Heart left ventricle (tissue), 16 donors: ENCODE data around the gene DCAF5. TPM values are rescaled to one million over a fixed set of nuclear protein-coding genes. Genes with fewer than 3 reads are reported as not detected.

ENCODE experiments used
- ATAC-seq, 4 donors: fragments of 200-7000 bp; cut with Tn5 transposase; one replicate each; pipeline ENCODE4 v1.9.1; 2020 to 2022; ENCODE audit warnings: moderate library complexity in 4 of 4, mild to moderate bottlenecking in 3 of 4, moderate number of reproducible peaks in 1 of 4
- DNase-seq, 5 donors: peaks; one replicate each; pipeline ENCODE4 v3.0.0-alpha.2; 2020
- H3K27ac ChIP-seq, 12 donors: fragments of 200-600 bp; sonication (generic) in 4 of 12; one replicate each; pipeline versions ENCODE4 v1.5.0 to v1.8.0; 2016 to 2022; ENCODE audit warnings: mild to moderate bottlenecking in 2 of 12
- H3K27me3 ChIP-seq, 9 donors: fragments of 200-600 bp; sonication (generic) in 2 of 9; one replicate each; pipeline versions ENCODE4 v1.5.1 to v1.8.0; 2016 to 2022; ENCODE audit warnings: mild to moderate bottlenecking in 3 of 9
- H3K36me3 ChIP-seq, 9 donors: fragments of 200-600 bp; sonication (generic) in 2 of 9; one replicate each; pipeline versions ENCODE4 v1.5.0 to v1.8.0; 2018 to 2022; ENCODE audit warnings: mild to moderate bottlenecking in 2 of 9
- H3K4me1 ChIP-seq, 12 donors: fragments of 200-600 bp; sonication (generic) in 4 of 12; one replicate each; pipeline versions ENCODE4 v1.5.0 to v1.8.0; 2016 to 2022; ENCODE audit warnings: mild to moderate bottlenecking in 3 of 12
- H3K4me3 ChIP-seq, 12 donors: fragments of 200-600 bp; sonication (generic) in 4 of 12; one replicate each; pipeline versions ENCODE4 v1.5.0 to v1.8.0; 2017 to 2022; ENCODE audit warnings: mild to moderate bottlenecking in 9 of 12, moderate library complexity in 4 of 12
- H3K9me3 ChIP-seq, 12 donors: fragments of 200-600 bp; sonication (generic) in 4 of 12; one replicate each; pipeline versions ENCODE4 v1.5.0 to v1.8.0; 2016 to 2022; ENCODE audit warnings: mild to moderate bottlenecking in 1 of 12
- POLR2A ChIP-seq, 2 donors: fragments of 450-650 bp; IDR thresholded peaks; one replicate each; pipeline ENCODE4 v1.6.1; 2017; ENCODE audit warnings: antibody characterized with exemption in 2 of 2, mild to moderate bottlenecking in 2 of 2, moderate library complexity in 2 of 2
- WGBS, 4 donors: extraction: QIAGEN DNeasy Blood & Tissue Kit in 2 of 4; methylation state at CpG; one replicate each; pipeline versions ENCODE4 v1.1.5 to v1.1.7; 2013 to 2018; 5-methylcytosine and 5-hydroxymethylcytosine counted together
- intact Hi-C, 10 donors: fragments of 100-400 bp; cut with DNase I; formaldehyde crosslinking; loops; one replicate each; pipeline versions ENCODE4 v1.11.1 to v1.14.2; 2022
- polyA plus RNA-seq, 2 donors: library from polyadenylated mRNA; stranded (reverse); fragments of 200-250 nt; gene quantifications; one replicate each; pipeline ENCODE4 v1.2.3, GENCODE V29; 2013
- total RNA-seq, 9 donors: library from RNA; depleted of rRNA in 2 of 9; stranded (reverse); fragments of >200 nt in 2 of 9; fragmentation: NEBNext Ultra II Directional in 3 of 9; extraction: Animal tissue kit (Norgen Biotek cat#: 25700) in 3 of 9; gene quantifications; one replicate each; pipeline versions ENCODE4 v1.1.0 to v1.2.4, GENCODE V29; 2016 to 2023
- TF ChIP-seq, protein P1 (sequence below), 12 donors: fragments of 200-600 bp; sonication (generic) in 4 of 12; IDR thresholded peaks; one replicate each; pipeline versions ENCODE4 v1.5.0 to v1.8.0; 2018 to 2022; ENCODE audit warnings: antibody characterized with exemption in 12 of 12, mild to moderate bottlenecking in 5 of 12
- donor health status: ischemic (EF 13 %, LVEDD 7.1; RV severe dilation, severe dysfunction).
- donor health status: healthy with polysubstance abuse.
- donor health status: DM: no; HTN: yes; CAD: no.
- donor health status: DM: no; HTN: no; CAD: no.
- donor health status: ischemic (EF 25% LVEDD 6.9; RV normal size, moderate dysfunction).
- donor health status: ischemic (EF 25% LVEDD 5.7; RV mildly dilated, moderate dysfunction).
- donor health status: healthy.
- donor health status: DM: yes; HTN: yes; CAD: no.
- donor health status: ischemic (EF 35%, LVEDD 5.7; RV mildly dilated, moderate dysfunction).
- donor health status: nonischemic (EF 11% LVEDD 7.7; RV severe dilation, severe dysfunction).
- donor health status: DM: yes; HTN: yes; CAD: no.
- donor health status: PGD.
- donor health status: ischemic (EF 29% LVEDD 5.4; RV normal size, mild dysfunction).
- donor health status: nonischemic (EF 23%, LVEDD 6.1; RV moderate dilation, normal function).

Gene DCAF5
- total and polyA plus RNA-seq, 11 donors, result 16.8 to 71.7 (median 58.8) TPM

DNA sequence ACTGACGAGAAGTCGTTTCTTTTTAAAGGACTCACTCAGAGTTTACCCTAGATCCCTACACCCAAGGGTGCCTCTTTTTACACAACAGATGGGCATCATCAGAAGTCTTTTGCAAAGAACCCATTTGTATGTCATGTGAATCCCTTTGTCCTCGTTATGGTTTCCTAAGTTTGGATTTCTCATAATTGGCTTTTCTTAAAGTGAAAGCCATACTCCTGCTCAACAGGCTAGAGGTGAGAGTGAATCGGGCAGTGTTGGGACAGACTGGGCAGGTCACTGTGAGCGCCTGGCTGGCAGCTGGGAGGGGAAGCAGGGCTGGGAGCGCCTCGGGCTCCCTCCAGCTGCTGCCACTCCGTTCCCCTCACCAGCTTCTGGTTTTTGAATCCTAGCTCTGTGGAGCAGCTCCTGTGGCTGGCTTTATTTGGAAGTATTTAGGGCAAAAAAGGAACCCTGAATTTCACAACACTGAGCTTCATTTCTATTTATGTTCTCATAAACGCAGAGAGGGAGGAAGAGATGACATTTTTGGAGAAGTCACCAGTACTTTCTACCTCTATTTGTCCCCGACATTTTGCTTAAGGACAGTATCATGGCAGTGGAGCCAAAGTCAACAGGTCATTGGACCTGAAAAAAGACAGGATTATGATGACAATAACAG is 110.0 kb downstream of the DCAF5 start:
- no peak overlapping the region for H3K4me3 ChIP-seq
- peak in 3 of 5 donors; percentile 48 to 56 (median 55) for DNase-seq
- H3K27ac ChIP-seq, result peak overlapping the region in 11 of 12 donors; percentile 1 to 92 (median 67)
- intact Hi-C loops, result loop anchor here in 1 of 10 donors (10.0 kb wide), 1 partner anchor 68 kb away; the partner anchor contains the start of gene ACTN1
- 51 to 68% (median 56%) methylated on average over 10 of the region's 10 CpGs for WGBS, 4 donors
- ATAC-seq, result peak in 3 of 4 donors; percentile 26 to 63 (median 30)
- no peaks in the 10 kb centered on the region for H3K9me3 ChIP-seq
- no peaks in the 10 kb centered on the region for H3K36me3 ChIP-seq
- no peaks in the 10 kb centered on the region for H3K27me3 ChIP-seq
- H3K4me1 ChIP-seq, result peaks cover 14 to 91% (median 60%) of the 10 kb centered on the region in 12 donors
- TF ChIP-seq, protein P1, sequence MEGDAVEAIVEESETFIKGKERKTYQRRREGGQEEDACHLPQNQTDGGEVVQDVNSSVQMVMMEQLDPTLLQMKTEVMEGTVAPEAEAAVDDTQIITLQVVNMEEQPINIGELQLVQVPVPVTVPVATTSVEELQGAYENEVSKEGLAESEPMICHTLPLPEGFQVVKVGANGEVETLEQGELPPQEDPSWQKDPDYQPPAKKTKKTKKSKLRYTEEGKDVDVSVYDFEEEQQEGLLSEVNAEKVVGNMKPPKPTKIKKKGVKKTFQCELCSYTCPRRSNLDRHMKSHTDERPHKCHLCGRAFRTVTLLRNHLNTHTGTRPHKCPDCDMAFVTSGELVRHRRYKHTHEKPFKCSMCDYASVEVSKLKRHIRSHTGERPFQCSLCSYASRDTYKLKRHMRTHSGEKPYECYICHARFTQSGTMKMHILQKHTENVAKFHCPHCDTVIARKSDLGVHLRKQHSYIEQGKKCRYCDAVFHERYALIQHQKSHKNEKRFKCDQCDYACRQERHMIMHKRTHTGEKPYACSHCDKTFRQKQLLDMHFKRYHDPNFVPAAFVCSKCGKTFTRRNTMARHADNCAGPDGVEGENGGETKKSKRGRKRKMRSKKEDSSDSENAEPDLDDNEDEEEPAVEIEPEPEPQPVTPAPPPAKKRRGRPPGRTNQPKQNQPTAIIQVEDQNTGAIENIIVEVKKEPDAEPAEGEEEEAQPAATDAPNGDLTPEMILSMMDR (IDR thresholded peaks at IDR 0.05), result no peak
- no peak for TF ChIP-seq POLR2A (IDR thresholded peaks at IDR 0.05)

DNA sequence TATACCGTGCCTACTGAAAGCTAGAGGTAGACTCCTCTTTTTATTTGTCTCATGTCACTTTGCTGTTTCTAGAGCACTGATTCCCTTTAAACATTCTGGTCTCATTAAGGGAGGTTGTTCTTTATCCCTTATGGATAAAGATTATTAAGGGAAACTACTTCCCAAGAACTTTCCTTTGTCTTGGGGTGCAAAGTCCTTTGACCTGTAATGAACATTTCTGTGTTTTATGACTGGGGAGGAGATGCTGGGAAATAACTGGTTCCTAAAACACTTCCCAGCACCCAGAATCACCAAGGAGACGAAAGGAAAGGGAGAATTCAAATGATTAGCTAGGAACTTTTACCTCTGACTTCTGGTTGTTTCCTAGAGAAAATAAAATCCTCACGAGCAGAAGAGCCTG is 110.6 kb downstream of the DCAF5 start:
- H3K4me1 ChIP-seq, result peaks cover 14 to 92% (median 60%) of the 10 kb centered on the region in 12 donors
- no peak for ATAC-seq

DNA sequence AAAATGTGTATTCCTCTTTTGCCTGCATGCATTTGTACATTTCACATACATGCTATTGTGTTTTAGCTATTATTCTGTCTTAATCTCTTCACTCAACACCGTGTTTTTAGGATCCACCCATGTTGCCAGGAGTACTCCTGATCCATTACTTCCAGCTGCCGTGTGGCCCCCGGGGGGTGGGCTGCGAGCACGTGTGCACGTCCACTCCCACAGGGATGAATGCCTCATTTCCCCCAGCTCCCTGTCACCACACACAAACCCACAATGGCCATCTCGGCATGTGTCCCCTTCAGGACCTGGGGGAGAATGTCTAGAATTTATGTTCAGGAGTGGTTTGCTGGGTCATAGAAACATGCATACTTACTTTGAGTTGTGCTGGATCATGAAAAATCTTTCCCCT is 111.1 kb downstream of the DCAF5 start:
- no peak for ATAC-seq
- Histone ChIP-seq H3K36me3 (no peaks in the 10 kb centered on the region), H3K4me3 (no peak overlapping the region), H3K9me3 (no peaks in the 10 kb centered on the region), H3K27ac (no peak overlapping the region), H3K4me1 (peaks cover 12 to 92% (median 60%) of the 10 kb centered on the region in 12 donors), H3K27me3 (no peaks in the 10 kb centered on the region)
- intact Hi-C loops, result loop anchor here in 1 of 10 donors (10.0 kb wide), 1 partner anchor 67 kb away; the partner anchor contains the start of gene ACTN1
- no peak for TF ChIP-seq POLR2A (IDR thresholded peaks at IDR 0.05)
- TF ChIP-seq, protein P1 (IDR thresholded peaks at IDR 0.05), result no peak
- no peak for DNase-seq
- WGBS, 4 donors, result 77 to 82% (median 79%) methylated on average over 7 of the region's 7 CpGs

More for the DNA sequence above, 110.6 kb downstream of the DCAF5 start:
- Histone ChIP-seq H3K27ac (peak overlapping the region in 6 of 12 donors; percentile 45 to 92 (median 72)), H3K4me3 (no peak overlapping the region), H3K27me3 (no peaks in the 10 kb centered on the region), H3K36me3 (no peaks in the 10 kb centered on the region), H3K9me3 (no peaks in the 10 kb centered on the region)
- WGBS, 4 donors, result 50 to 76% (median 63%) methylated on average over 3 of the region's 3 CpGs
- no peak for DNase-seq
- no peak for TF ChIP-seq POLR2A (IDR thresholded peaks at IDR 0.05)
- TF ChIP-seq, protein P1 (IDR thresholded peaks at IDR 0.05), result no peak
- intact Hi-C loops, result loop anchor here in 1 of 10 donors (10.0 kb wide), 1 partner anchor 67 kb away; the partner anchor contains the start of gene ACTN1

DNA sequence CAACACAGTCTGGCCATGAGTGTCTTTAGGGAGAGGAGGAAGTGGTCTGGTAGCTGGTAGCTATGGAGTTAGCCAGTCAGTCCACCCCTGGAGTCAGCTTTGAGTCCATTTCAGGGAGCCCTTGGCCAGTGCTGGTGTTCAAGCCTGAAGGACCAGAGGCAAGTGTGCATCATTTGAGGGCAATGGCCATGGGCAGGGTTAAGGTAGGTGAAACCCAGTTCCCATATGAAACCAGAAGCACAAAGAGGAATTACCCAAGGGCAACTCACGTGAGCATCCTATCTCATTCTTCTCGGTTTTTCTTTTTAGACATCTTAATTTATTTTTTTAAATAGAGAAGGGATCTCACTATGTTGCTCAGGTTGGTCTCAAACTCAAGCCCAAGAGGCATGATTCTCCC is 112.6 kb downstream of the DCAF5 start:
- ATAC-seq (no peak), DNase-seq (no peak)
- H3K4me3 ChIP-seq, result no peak overlapping the region
- no peaks in the 10 kb centered on the region for H3K9me3 ChIP-seq
- no peaks in the 10 kb centered on the region for H3K27me3 ChIP-seq
- intact Hi-C loops, result loop anchor here in 1 of 10 donors (10.0 kb wide), 1 partner anchor 66 kb away; the partner anchor contains the start of gene ACTN1
- 85 to 97% (median 93%) methylated on average over 2 of the region's 2 CpGs for WGBS, 4 donors
- no peak overlapping the region for H3K27ac ChIP-seq
- H3K4me1 ChIP-seq, result peaks cover 3 to 78% (median 47%) of the 10 kb centered on the region in 12 donors
- H3K36me3 ChIP-seq, result no peaks in the 10 kb centered on the region
- no peak for TF ChIP-seq POLR2A (IDR thresholded peaks at IDR 0.05)
- TF ChIP-seq, protein P1 (IDR thresholded peaks at IDR 0.05), result no peak
